Thymus (tissue), 11 donors: ENCODE measurements around the gene UGT1A6. TPM values are rescaled to one million over a fixed set of nuclear protein-coding genes. Genes with fewer than 3 reads are reported as not detected.

Experiments
- DNase-seq, 9 donors: peaks; one replicate each; pipeline ENCODE4 v3.0.0-alpha.2; 2013; ENCODE audit warnings: low spot score in 9 of 9, low read depth in 6 of 9, missing footprints in 1 of 9
- H3K27ac ChIP-seq, 2 donors: one replicate each; pipeline ENCODE4 v1.5.1; 2013; ENCODE audit warnings: control low read depth in 1 of 2, low read depth in 1 of 2, low read length in 1 of 2, mild to moderate bottlenecking in 1 of 2, moderate library complexity in 1 of 2
- H3K27me3 ChIP-seq, 2 donors: one replicate each; pipeline ENCODE4 v1.5.1; 2013; ENCODE audit warnings: low read length in 1 of 2; ENCODE audit not compliant: control insufficient read depth in 2 of 2, insufficient read depth in 1 of 2
- H3K36me3 ChIP-seq, 2 donors: one replicate each; pipeline ENCODE4 v1.5.1; 2013; ENCODE audit warnings: low read length in 1 of 2, mild to moderate bottlenecking in 1 of 2, moderate library complexity in 1 of 2; ENCODE audit not compliant: control insufficient read depth in 2 of 2, insufficient read depth in 2 of 2
- H3K4me1 ChIP-seq, 2 donors: one replicate each; pipeline ENCODE4 v1.5.1; 2013; ENCODE audit warnings: low read length in 2 of 2; ENCODE audit not compliant: control insufficient read depth in 2 of 2, insufficient read depth in 2 of 2
- H3K4me3 ChIP-seq, 2 donors: one replicate each; pipeline ENCODE4 v1.5.1; 2013; ENCODE audit warnings: low read length in 2 of 2, control low read depth in 1 of 2, mild to moderate bottlenecking in 1 of 2
- H3K9me3 ChIP-seq, 2 donors: one replicate each; pipeline ENCODE4 v1.5.1; 2013; ENCODE audit warnings: low read length in 1 of 2, mild to moderate bottlenecking in 1 of 2; ENCODE audit not compliant: control insufficient read depth in 2 of 2, insufficient read depth in 1 of 2
- WGBS: extraction: QIAGEN DNeasy Blood & Tissue Kit; methylation state at CpG from one replicate; pipeline ENCODE4 v1.1.7; 2013; 5-methylcytosine and 5-hydroxymethylcytosine counted together
- polyA plus RNA-seq: library from polyadenylated mRNA; stranded (reverse); fragments of 200-250 nt; gene quantifications from one replicate; pipeline ENCODE4 v1.2.3, GENCODE V29; 2013
- total RNA-seq: library from RNA; stranded (reverse); fragments of 120-200 nt; gene quantifications from one replicate; pipeline ENCODE4 v1.2.4, GENCODE V29; 2013
- donor health status: healthy.

The UGT1A6 gene
- total and polyA plus RNA-seq, 2 donors = 1.1 to 4.5 TPM

GRCh38 chr2:233799087-233799665 lies 106.5 kb downstream of the UGT1A6 start:
- WGBS = 71% methylated on average over 7 of the region's 7 CpGs
- Histone ChIP-seq H3K4me3 (no peak overlapping the region), H3K36me3 (no peaks in the 10 kb centered on the region), H3K27me3 (no peaks in the 10 kb centered on the region), H3K4me1 (no peaks in the 10 kb centered on the region), H3K9me3 (peaks cover 0 to 4% of the 10 kb centered on the region in 2 donors), H3K27ac (no peak overlapping the region)
- no peak for DNase-seq

GRCh38 chr2:233799716-233800115 lies 107.0 kb downstream of the UGT1A6 start:
- no peak overlapping the region for H3K4me3 ChIP-seq
- H3K27me3 ChIP-seq = peaks cover 0 to 2% of the 10 kb centered on the region in 2 donors
- H3K9me3 ChIP-seq = peaks cover 0 to 4% of the 10 kb centered on the region in 2 donors
- no peak for DNase-seq
- no peaks in the 10 kb centered on the region for H3K36me3 ChIP-seq
- no peaks in the 10 kb centered on the region for H3K4me1 ChIP-seq
- H3K27ac ChIP-seq = no peak overlapping the region
- 56% methylated on average over 5 of the region's 5 CpGs for WGBS

- Histone ChIP-seq H3K36me3 (no peaks in the 10 kb centered on the region), H3K9me3 (peaks cover 0 to 4% of the 10 kb centered on the region in 2 donors), H3K4me1 (no peaks in the 10 kb centered on the region), H3K27me3 (peaks cover 0 to 4% of the 10 kb centered on the region in 2 donors), H3K4me3 (no peak overlapping the region), H3K27ac (no peak overlapping the region)
- 89% methylated on average over 7 of the region's 7 CpGs for WGBS
- DNase-seq = no peak
These were observed 107.5 kb downstream of the UGT1A6 start for GRCh38 chr2:233800208-233800607.

GRCh38 chr2:233801357-233802131 lies 108.9 kb downstream of the UGT1A6 start:
- Histone ChIP-seq H3K4me3 (no peak overlapping the region), H3K36me3 (no peaks in the 10 kb centered on the region), H3K9me3 (peaks cover 0 to 4% of the 10 kb centered on the region in 2 donors), H3K27me3 (peaks cover 0 to 4% of the 10 kb centered on the region in 2 donors), H3K27ac (no peak overlapping the region), H3K4me1 (no peaks in the 10 kb centered on the region)
- no peak for DNase-seq
- 65% methylated on average over 9 of the region's 9 CpGs for WGBS

GRCh38 chr2:233802132-233802815 lies 109.6 kb downstream of the UGT1A6 start:
- Histone ChIP-seq H3K4me1 (no peaks in the 10 kb centered on the region), H3K27me3 (peaks cover 0 to 4% of the 10 kb centered on the region in 2 donors), H3K4me3 (no peak overlapping the region), H3K9me3 (peaks cover 0 to 4% of the 10 kb centered on the region in 2 donors), H3K36me3 (no peaks in the 10 kb centered on the region), H3K27ac (no peak overlapping the region)
- WGBS = 82% methylated on average over 3 of the region's 3 CpGs
- DNase-seq = no peak

- 87% methylated on average over 2 of the region's 2 CpGs for WGBS
- H3K4me3 ChIP-seq = no peak overlapping the region
- DNase-seq = no peak
These were observed 110.7 kb downstream of the UGT1A6 start for GRCh38 chr2:233803292-233803911.

GRCh38 chr2:233803994-233804393 lies 111.3 kb downstream of the UGT1A6 start:
- Histone ChIP-seq H3K36me3 (no peaks in the 10 kb centered on the region), H3K4me1 (no peaks in the 10 kb centered on the region), H3K27ac (no peak overlapping the region), H3K27me3 (peaks cover 0 to 4% of the 10 kb centered on the region in 2 donors), H3K9me3 (peaks cover 0 to 4% of the 10 kb centered on the region in 2 donors), H3K4me3 (no peak overlapping the region)
- 78% methylated on average over 8 of the region's 8 CpGs for WGBS
- DNase-seq = no peak

More at GRCh38 chr2:233803292-233803911, 110.7 kb downstream of the UGT1A6 start:
- H3K9me3 ChIP-seq = peaks cover 0 to 4% of the 10 kb centered on the region in 2 donors
- peaks cover 0 to 4% of the 10 kb centered on the region in 2 donors for H3K27me3 ChIP-seq
- H3K36me3 ChIP-seq = no peaks in the 10 kb centered on the region
- H3K4me1 ChIP-seq = no peaks in the 10 kb centered on the region
- no peak overlapping the region for H3K27ac ChIP-seq

- 80% methylated on average over 12 of the region's 12 CpGs for WGBS
These were observed 114.7 kb downstream of the UGT1A6 start for GRCh38 chr2:233807215-233807865.

More at GRCh38 chr2:233807215-233807865, 114.7 kb downstream of the UGT1A6 start:
- Histone ChIP-seq H3K27ac (no peak overlapping the region), H3K4me1 (no peaks in the 10 kb centered on the region), H3K4me3 (no peak overlapping the region), H3K27me3 (peaks cover 0 to 4% of the 10 kb centered on the region in 2 donors), H3K9me3 (no peaks in the 10 kb centered on the region), H3K36me3 (no peaks in the 10 kb centered on the region)
- no peak for DNase-seq
